Endodermal cell (in vitro differentiated cells): ENCODE measurements around the gene STIM1. TPM values are rescaled to one million over a fixed set of nuclear protein-coding genes. Genes with fewer than 3 reads are reported as not detected.
"Not testable (repeated sequence)": the region's sequence is repeated elsewhere in the genome, so short reads cannot be mapped to it uniquely, and the experiment has no call there.

Experiments used
- DNase-seq: peaks from one replicate; pipeline ENCODE4 v3.0.0-alpha.2; 2017
- H3K27ac ChIP-seq: 2 replicates; pipeline ENCODE4 v1.5.1; 2013; ENCODE audit warnings: mild to moderate bottlenecking, low read depth, low read length, moderate library complexity
- H3K27me3 ChIP-seq: 2 replicates; pipeline ENCODE4 v1.6.1; 2013; ENCODE audit warnings: mild to moderate bottlenecking, low read length, moderate library complexity; ENCODE audit not compliant: insufficient read depth, control insufficient read depth, poor library complexity, severe bottlenecking
- H3K36me3 ChIP-seq: 2 replicates; pipeline ENCODE4 v1.7.0; 2013; ENCODE audit warnings: mild to moderate bottlenecking, low read length, moderate library complexity; ENCODE audit not compliant: control insufficient read depth, insufficient read depth
- H3K4me1 ChIP-seq: one replicate; pipeline ENCODE4 v1.7.0; 2013; ENCODE audit warnings: low read length; ENCODE audit not compliant: control insufficient read depth, insufficient read depth
- H3K4me3 ChIP-seq: 2 replicates; pipeline ENCODE4 v1.5.1; 2013; ENCODE audit warnings: mild to moderate bottlenecking, low read length, moderate library complexity
- H3K9ac ChIP-seq: 2 replicates; pipeline ENCODE4 v1.6.1; 2013; ENCODE audit warnings: mild to moderate bottlenecking, low read length, moderate library complexity; ENCODE audit not compliant: poor library complexity, severe bottlenecking; ENCODE audit errors: extremely low read depth
- H3K9me3 ChIP-seq: 2 replicates; pipeline ENCODE4 v1.6.1; 2013; ENCODE audit warnings: mild to moderate bottlenecking, low read length, moderate library complexity; ENCODE audit not compliant: control insufficient read depth
- H3K27ac Mint-ChIP-seq: 2 replicates; pipeline ENCODE4 v1.8.0; 2020; ENCODE audit warnings: mixed read lengths
- H3K27me3 Mint-ChIP-seq: 2 replicates; pipeline ENCODE4 v1.8.0; 2021; ENCODE audit warnings: mild to moderate bottlenecking, mixed read lengths; ENCODE audit not compliant: insufficient read depth
- H3K36me3 Mint-ChIP-seq: 2 replicates; pipeline ENCODE4 v1.8.0; 2020; ENCODE audit warnings: low read depth, mixed read lengths
- H3K4me1 Mint-ChIP-seq: 2 replicates; pipeline ENCODE4 v1.8.0; 2020; ENCODE audit warnings: mixed read lengths
- H3K4me3 Mint-ChIP-seq: 2 replicates; pipeline ENCODE4 v1.8.0; 2020; ENCODE audit warnings: mild to moderate bottlenecking, moderate library complexity, mixed read lengths
- H3K9me3 Mint-ChIP-seq: 2 replicates; pipeline ENCODE4 v1.8.0; 2020; ENCODE audit warnings: mild to moderate bottlenecking, mixed read lengths
- WGBS, 2 experiments: methylation state at CpG; one replicate each; pipeline versions ENCODE4 v1.1.5 to v1.1.7; 2013; ENCODE audit warnings: missing lambda C conversion rate in 2 of 2, mixed read lengths in 1 of 2; ENCODE audit not compliant: insufficient coverage in 1 of 2, insufficient read length in 1 of 2; 5-methylcytosine and 5-hydroxymethylcytosine counted together
- total RNA-seq, 2 donors: library from RNA; stranded (reverse); fragmentation: NEBNext Ultra II Directional in 1 of 2; extraction: Animal tissue kit (Norgen Biotek cat#: 25700) in 1 of 2; gene quantifications; 2 replicates in 1 of 2; 3 replicates in 1 of 2; pipeline ENCODE4 v1.2.1, GENCODE V29; 2021
- TF ChIP-seq, protein P1 (sequence below): fragments of 200-600 bp; sonication (generic); conservative IDR thresholded peaks from 2 replicates; pipeline ENCODE4 v1.5.0; 2021; ENCODE audit warnings: antibody characterized with exemption, mild to moderate bottlenecking

The STIM1 gene
- total RNA-seq, 2 donors from 2014 or later = 20.9 to 27.9 TPM

DNA sequence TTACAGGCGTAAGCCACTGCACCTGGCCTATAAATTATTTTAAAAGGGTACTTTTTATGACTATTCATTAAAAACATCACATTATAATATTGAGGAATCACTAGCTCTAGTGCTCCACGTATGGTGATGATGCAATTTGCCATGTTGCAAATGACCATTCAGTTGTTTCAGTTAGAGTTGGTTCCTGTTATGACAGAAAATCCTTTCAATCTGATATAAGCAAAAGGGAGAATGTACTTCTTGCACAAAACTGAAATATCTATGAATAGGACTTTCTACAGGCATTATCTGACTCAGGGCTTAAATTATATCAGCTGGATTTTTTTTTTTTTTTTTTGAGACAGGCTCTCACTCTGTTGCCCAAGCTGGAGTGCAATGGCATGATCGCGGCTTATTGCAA lies 193.5 kb downstream of the STIM1 start:
- H3K4me3 ChIP-seq = no peak overlapping the region
- H3K9ac ChIP-seq = no peak overlapping the region
- no peak for DNase-seq
- Mint-ChIP-seq H3K27me3 (no peaks in the 10 kb centered on the region), H3K27ac (no peak overlapping the region), H3K36me3 (peaks cover 7% of the 10 kb centered on the region), H3K4me3 (no peak overlapping the region), H3K4me1 (peaks cover 5% of the 10 kb centered on the region), H3K9me3 (peaks cover 12% of the 10 kb centered on the region)
- TF ChIP-seq, protein P1, sequence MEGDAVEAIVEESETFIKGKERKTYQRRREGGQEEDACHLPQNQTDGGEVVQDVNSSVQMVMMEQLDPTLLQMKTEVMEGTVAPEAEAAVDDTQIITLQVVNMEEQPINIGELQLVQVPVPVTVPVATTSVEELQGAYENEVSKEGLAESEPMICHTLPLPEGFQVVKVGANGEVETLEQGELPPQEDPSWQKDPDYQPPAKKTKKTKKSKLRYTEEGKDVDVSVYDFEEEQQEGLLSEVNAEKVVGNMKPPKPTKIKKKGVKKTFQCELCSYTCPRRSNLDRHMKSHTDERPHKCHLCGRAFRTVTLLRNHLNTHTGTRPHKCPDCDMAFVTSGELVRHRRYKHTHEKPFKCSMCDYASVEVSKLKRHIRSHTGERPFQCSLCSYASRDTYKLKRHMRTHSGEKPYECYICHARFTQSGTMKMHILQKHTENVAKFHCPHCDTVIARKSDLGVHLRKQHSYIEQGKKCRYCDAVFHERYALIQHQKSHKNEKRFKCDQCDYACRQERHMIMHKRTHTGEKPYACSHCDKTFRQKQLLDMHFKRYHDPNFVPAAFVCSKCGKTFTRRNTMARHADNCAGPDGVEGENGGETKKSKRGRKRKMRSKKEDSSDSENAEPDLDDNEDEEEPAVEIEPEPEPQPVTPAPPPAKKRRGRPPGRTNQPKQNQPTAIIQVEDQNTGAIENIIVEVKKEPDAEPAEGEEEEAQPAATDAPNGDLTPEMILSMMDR = no peak
- H3K36me3 ChIP-seq = no peaks in the 10 kb centered on the region
- no peak overlapping the region for H3K27ac ChIP-seq
- no peaks in the 10 kb centered on the region for H3K27me3 ChIP-seq
- 96% methylated on average over 3 of the region's 4 CpGs; no CpG with 5 or more reads in 1 of the 2 experiments for WGBS, 2 experiments
- H3K9me3 ChIP-seq = no peaks in the 10 kb centered on the region
- H3K4me1 ChIP-seq = no peaks in the 10 kb centered on the region

DNA sequence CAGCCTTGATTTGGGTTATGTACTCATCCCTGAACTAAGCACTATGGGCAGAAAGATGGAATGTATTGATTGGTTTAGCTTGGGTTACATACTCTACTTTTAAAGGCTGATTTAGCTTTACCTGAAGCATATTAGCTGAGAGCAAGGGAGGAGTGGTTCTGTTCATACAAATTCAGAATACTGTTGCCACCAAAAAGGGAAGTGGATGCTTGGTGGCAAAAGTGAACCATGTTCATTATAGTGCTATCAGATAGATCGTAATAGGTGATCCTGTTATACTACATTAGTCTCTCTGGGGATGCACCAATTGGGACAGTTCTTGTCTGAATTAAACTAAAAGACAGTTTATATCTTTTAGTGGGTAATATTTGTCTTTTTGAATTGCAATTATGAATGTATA lies 194.7 kb downstream of the STIM1 start:
- Histone ChIP-seq H3K36me3 (no peaks in the 10 kb centered on the region), H3K27me3 (no peaks in the 10 kb centered on the region), H3K4me1 (no peaks in the 10 kb centered on the region), H3K9ac (no peak overlapping the region), H3K9me3 (no peaks in the 10 kb centered on the region), H3K27ac (no peak overlapping the region), H3K4me3 (no peak overlapping the region)
- Mint-ChIP-seq H3K4me3 (no peak overlapping the region), H3K27me3 (no peaks in the 10 kb centered on the region), H3K9me3 (peaks cover 12% of the 10 kb centered on the region), H3K4me1 (peaks cover 5% of the 10 kb centered on the region), H3K36me3 (peaks cover 7% of the 10 kb centered on the region), H3K27ac (no peak overlapping the region)
- no peak for DNase-seq
- 100% methylated on average over 1 of the region's 1 CpG for WGBS, 2 experiments
- TF ChIP-seq, protein P1 = no peak

DNA sequence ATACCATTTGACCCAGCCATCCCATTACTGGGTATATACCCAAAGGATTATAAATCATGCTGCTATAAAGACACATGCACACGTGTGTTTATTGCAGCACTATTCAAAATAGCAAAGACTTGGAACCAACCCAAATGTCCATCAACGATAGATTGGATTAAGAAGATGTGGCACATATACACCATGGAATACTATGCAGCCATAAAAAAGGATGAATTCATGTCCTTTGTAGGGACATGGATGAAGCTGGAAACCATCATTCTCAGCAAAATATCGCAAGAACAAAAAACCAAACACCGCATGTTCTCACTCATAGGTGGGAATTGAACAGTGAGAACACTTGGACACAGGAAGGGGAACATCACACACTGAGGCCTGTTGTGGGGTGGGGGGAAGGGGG lies 197.7 kb downstream of the STIM1 start:
- H3K27me3 ChIP-seq, H3K36me3 ChIP-seq, H3K36me3 Mint-ChIP-seq, H3K4me1 Mint-ChIP-seq, H3K9ac ChIP-seq, H3K27me3 Mint-ChIP-seq, H3K4me3 Mint-ChIP-seq, H3K27ac ChIP-seq, H3K4me3 ChIP-seq, H3K9me3 ChIP-seq, H3K27ac Mint-ChIP-seq, DNase-seq, H3K4me1 ChIP-seq: not testable (repeated sequence)
- WGBS, 2 experiments = 95% methylated on average over 4 of the region's 4 CpGs; no CpG with 5 or more reads in 1 of the 2 experiments
- peaks cover 12% of the 10 kb centered on the region for H3K9me3 Mint-ChIP-seq

DNA sequence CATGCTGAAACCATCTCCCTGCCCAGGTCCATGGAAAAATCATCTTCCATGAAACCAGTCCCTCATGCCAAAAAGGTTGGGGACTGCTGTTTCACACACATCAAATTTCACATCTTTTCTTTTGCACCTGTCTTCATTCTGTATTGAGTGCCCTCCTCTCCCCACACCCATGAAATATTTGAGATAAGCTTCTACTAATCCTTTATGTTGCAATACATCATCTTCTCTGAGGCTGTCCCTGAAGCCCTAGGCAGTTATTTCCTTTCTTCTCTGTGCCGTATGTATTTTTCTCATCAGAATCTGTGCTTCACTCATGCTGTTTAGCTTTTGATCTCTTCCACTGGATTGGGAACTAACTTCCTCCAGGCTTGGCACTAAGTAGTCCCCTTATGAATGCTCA lies 199.2 kb downstream of the STIM1 start:
- H3K4me1 Mint-ChIP-seq = peaks cover 3% of the 10 kb centered on the region
- Histone ChIP-seq H3K9ac (no peak overlapping the region), H3K27me3 (no peaks in the 10 kb centered on the region), H3K9me3 (no peaks in the 10 kb centered on the region), H3K27ac (no peak overlapping the region), H3K36me3 (peaks cover 5% of the 10 kb centered on the region), H3K4me3 (no peak overlapping the region), H3K4me1 (no peaks in the 10 kb centered on the region)
- 91 to 100% methylated on average over 1 of the region's 1 CpG for WGBS, 2 experiments
- H3K36me3 Mint-ChIP-seq = peaks cover 8% of the 10 kb centered on the region
- TF ChIP-seq, protein P1 = no peak
- H3K27ac Mint-ChIP-seq = no peak overlapping the region
- H3K27me3 Mint-ChIP-seq = no peaks in the 10 kb centered on the region
- no peak for DNase-seq
- H3K4me3 Mint-ChIP-seq = no peak overlapping the region
- H3K9me3 Mint-ChIP-seq = peaks cover 12% of the 10 kb centered on the region
